Liver (tissue), 9 donors: Measurements from ENCODE around the gene SLC15A5. TPM values are rescaled to one million over a fixed set of nuclear protein-coding genes. Genes with fewer than 3 reads are reported as not detected.

Experiments used
- DNase-seq: peaks from one replicate; pipeline ENCODE4 v3.0.0-alpha.2; 2017; ENCODE audit warnings: low spot score
- H3K27ac ChIP-seq, 2 donors: one replicate each; pipeline ENCODE4 v1.7.0; 2013; ENCODE audit warnings: inconsistent platforms in 2 of 2, low read length in 2 of 2, control low read depth in 1 of 2, low read depth in 1 of 2, mild to moderate bottlenecking in 1 of 2
- H3K27me3 ChIP-seq, 4 donors: one replicate each; pipeline versions ENCODE4 v1.6.1 to v1.7.0; 2013; ENCODE audit warnings: low read length in 3 of 4, inconsistent platforms in 1 of 4, mild to moderate bottlenecking in 1 of 4, moderate library complexity in 1 of 4; ENCODE audit not compliant: control insufficient read depth in 4 of 4, insufficient read depth in 4 of 4
- H3K36me3 ChIP-seq, 4 donors: one replicate each; pipeline versions ENCODE4 v1.6.1 to v1.7.0; 2013; ENCODE audit warnings: low read length in 3 of 4, mild to moderate bottlenecking in 3 of 4, low read depth in 1 of 4, moderate library complexity in 1 of 4; ENCODE audit not compliant: control insufficient read depth in 4 of 4, insufficient read depth in 3 of 4
- H3K4me1 ChIP-seq, 4 donors: one replicate each; pipeline versions ENCODE4 v1.6.1 to v1.7.0; 2013; ENCODE audit warnings: low read length in 3 of 4, mild to moderate bottlenecking in 3 of 4, moderate library complexity in 1 of 4; ENCODE audit not compliant: control insufficient read depth in 4 of 4, insufficient read depth in 4 of 4
- H3K4me3 ChIP-seq, 3 donors: one replicate each; pipeline versions ENCODE4 v1.6.1 to v1.7.0; 2013; ENCODE audit warnings: low read length in 3 of 3, control low read depth in 1 of 3, low read depth in 1 of 3, mild to moderate bottlenecking in 1 of 3
- H3K9ac ChIP-seq, 2 donors: one replicate each; pipeline ENCODE4 v1.7.0; 2013; ENCODE audit warnings: low read length in 2 of 2, mild to moderate bottlenecking in 2 of 2, moderate library complexity in 2 of 2, control low read depth in 1 of 2, low read depth in 1 of 2
- H3K9me3 ChIP-seq, 4 donors: one replicate each; pipeline versions ENCODE4 v1.6.1 to v1.7.0; 2013; ENCODE audit warnings: low read length in 3 of 4; ENCODE audit not compliant: control insufficient read depth in 4 of 4
- EGR1 ChIP-seq, 2 donors: IDR thresholded peaks; 2 replicates each; pipeline ENCODE4 v1.6.1; 2016 to 2018; ENCODE audit warnings: antibody characterized with exemption in 2 of 2, low read depth in 2 of 2
- FOXA1 ChIP-seq: IDR thresholded peaks from 2 replicates; pipeline ENCODE4 v1.6.1; 2016; ENCODE audit warnings: antibody characterized with exemption
- FOXA2 ChIP-seq: IDR thresholded peaks from 2 replicates; pipeline ENCODE4 v1.6.1; 2016; ENCODE audit warnings: antibody characterized with exemption
- GABPA ChIP-seq, 2 donors: IDR thresholded peaks in 1 of 2; conservative IDR thresholded peaks in 1 of 2; 2 replicates each; pipeline ENCODE4 v1.6.1; 2016; ENCODE audit warnings: antibody characterized with exemption in 2 of 2, mild to moderate bottlenecking in 1 of 2, moderate library complexity in 1 of 2
- HNF4A ChIP-seq, 2 donors: conservative IDR thresholded peaks; 2 replicates each; pipeline ENCODE4 v1.6.1; 2016; ENCODE audit warnings: antibody characterized with exemption in 2 of 2, mild to moderate bottlenecking in 2 of 2
- HNF4G ChIP-seq: IDR thresholded peaks from 2 replicates; pipeline ENCODE4 v1.6.1; 2016; ENCODE audit warnings: antibody characterized with exemption
- NR2F2 ChIP-seq: IDR thresholded peaks from 2 replicates; pipeline ENCODE4 v1.6.1; 2016; ENCODE audit warnings: antibody characterized with exemption
- RAD21 ChIP-seq, 2 donors: IDR thresholded peaks; 2 replicates each; pipeline ENCODE4 v1.6.1; 2016; ENCODE audit warnings: antibody characterized with exemption in 2 of 2, mild to moderate bottlenecking in 2 of 2
- RXRA ChIP-seq, 2 donors: IDR thresholded peaks; 2 replicates each; pipeline ENCODE4 v1.6.1; 2017 to 2018; ENCODE audit warnings: antibody characterized with exemption in 2 of 2, mild to moderate bottlenecking in 1 of 2
- SP1 ChIP-seq: IDR thresholded peaks from 2 replicates; pipeline ENCODE4 v1.6.1; 2018; ENCODE audit warnings: antibody characterized with exemption, mild to moderate bottlenecking
- TAF1 ChIP-seq: conservative IDR thresholded peaks from 2 replicates; pipeline ENCODE4 v1.6.1; 2016; ENCODE audit warnings: antibody characterized with exemption, mild to moderate bottlenecking
- YY1 ChIP-seq: IDR thresholded peaks from 2 replicates; pipeline ENCODE4 v1.6.1; 2016; ENCODE audit warnings: antibody characterized with exemption, mild to moderate bottlenecking
- WGBS: extraction: QIAGEN DNeasy Blood & Tissue Kit; methylation state at CpG from one replicate; pipeline ENCODE4 v1.1.7; 2013; 5-methylcytosine and 5-hydroxymethylcytosine counted together
- polyA plus RNA-seq, 2 donors: library from polyadenylated mRNA; stranded (reverse) in 1 of 2; unstranded in 1 of 2; fragments of 200-250 nt in 1 of 2; fragments of >200 nt in 1 of 2; fragmentation: Nextera tagmentation in 1 of 2; extraction: Ambion mirVana in 1 of 2; gene quantifications; one replicate each; pipeline versions ENCODE4 v1.2.1 to v1.2.3, GENCODE V29; 2013 to 2015
- total RNA-seq, 2 donors: library from RNA; depleted of rRNA; stranded (reverse); fragments of >200 nt; gene quantifications; one replicate each; pipeline ENCODE4 v1.2.3, GENCODE V29; 2014
- TF ChIP-seq, protein P1 (sequence below): IDR thresholded peaks from 2 replicates; pipeline ENCODE4 v1.6.1; 2016; ENCODE audit warnings: antibody characterized with exemption
- TF ChIP-seq, protein P2 (sequence below): IDR thresholded peaks from 2 replicates; pipeline ENCODE4 v1.6.1; 2016; ENCODE audit warnings: antibody characterized with exemption
- TF ChIP-seq, protein P3 (sequence below): fragments of 150-350 bp; IDR thresholded peaks from 2 replicates; pipeline ENCODE4 v1.5.1; 2017; ENCODE audit warnings: improper control_type of control experiment, low read depth, low read length; ENCODE audit not compliant: missing input control
- TF ChIP-seq, protein P4 (sequence below): IDR thresholded peaks from 2 replicates; pipeline ENCODE4 v1.6.1; 2016; ENCODE audit warnings: antibody characterized with exemption
- TF ChIP-seq, protein P5 (sequence below): IDR thresholded peaks from 2 replicates; pipeline ENCODE4 v1.6.1; 2016; ENCODE audit warnings: antibody characterized with exemption, mild to moderate bottlenecking
- donor health status: healthy.
- donor health status: healthy.
- donor health status: healthy.
- donor health status: healthy.
- donor health status: healthy.

The SLC15A5 gene
- total and polyA plus RNA-seq, 4 donors: not detected

DNA sequence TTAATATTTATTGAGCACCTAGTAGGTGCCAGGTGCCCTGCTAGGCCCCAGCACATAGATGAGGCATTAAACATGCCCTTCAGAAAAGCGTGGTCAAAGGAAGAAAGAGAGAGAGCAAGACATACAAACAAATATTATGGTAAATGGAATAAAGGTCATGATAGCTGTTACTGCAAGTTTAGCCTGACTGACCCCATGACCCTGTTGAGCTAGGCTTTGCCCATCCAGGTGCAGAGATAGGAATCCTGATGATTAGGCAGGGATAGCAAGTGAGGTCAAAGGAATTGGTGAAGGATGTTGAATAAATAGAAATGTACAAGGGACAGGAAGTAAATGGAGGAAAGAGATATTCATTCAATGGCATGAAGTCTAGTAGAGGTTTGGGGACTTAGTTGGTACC, 33.4 kb upstream of the SLC15A5 start:
- TF ChIP-seq RXRA (IDR thresholded peaks at IDR 0.05): peak; percentile 29 to 54
- no peak for TF ChIP-seq HNF4G
- TF ChIP-seq HNF4A (conservative IDR thresholded peaks at IDR 0.05): peak in 1 of 2 donors; percentile 13
- DNase-seq: no peak
- H3K9ac ChIP-seq: no peak overlapping the region
- H3K4me3 ChIP-seq: no peak overlapping the region
- peaks cover 0 to 7% (median under 1%) of the 10 kb centered on the region in 4 donors for H3K9me3 ChIP-seq
- H3K36me3 ChIP-seq: no peaks in the 10 kb centered on the region
- no peaks in the 10 kb centered on the region for H3K27me3 ChIP-seq
- 43% methylated on average over 1 of the region's 1 CpG for WGBS
- H3K27ac ChIP-seq: no peak overlapping the region
- no peaks in the 10 kb centered on the region for H3K4me1 ChIP-seq

DNA sequence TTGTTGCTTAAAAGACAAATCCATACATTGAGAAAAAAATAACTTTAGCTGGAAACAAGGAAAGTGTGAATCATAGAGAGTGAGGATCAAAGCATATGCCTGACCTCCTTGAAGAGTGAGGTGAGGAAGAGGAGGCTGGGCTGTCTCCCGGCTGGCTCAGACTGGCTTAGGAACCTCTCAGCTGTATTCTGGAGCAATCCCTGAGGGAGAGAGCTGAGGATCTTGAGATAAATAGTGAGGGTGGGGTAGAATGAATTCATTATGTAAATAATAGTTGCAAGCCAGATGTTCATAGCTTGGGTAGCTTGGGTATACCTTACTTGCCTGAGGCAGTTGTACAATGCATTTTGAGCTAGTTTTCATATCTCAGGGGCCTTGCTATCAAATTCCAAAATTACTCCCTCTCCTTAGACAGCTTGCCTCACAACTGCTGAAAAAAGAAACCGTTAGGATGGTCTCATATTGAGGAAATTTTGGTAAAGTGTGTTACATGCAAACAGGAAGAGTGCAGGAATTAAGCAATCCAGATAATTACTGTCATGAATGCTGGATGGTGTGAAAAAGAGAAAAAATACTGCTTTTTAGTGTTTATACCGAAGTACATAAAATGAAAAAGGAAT, 30.5 kb upstream of the SLC15A5 start:
- no peak overlapping the region for H3K9ac ChIP-seq
- WGBS: 75% methylated on average over 3 of the region's 3 CpGs
- no peak overlapping the region for H3K27ac ChIP-seq
- H3K36me3 ChIP-seq: no peaks in the 10 kb centered on the region
- peaks cover 0 to 7% (median under 1%) of the 10 kb centered on the region in 4 donors for H3K9me3 ChIP-seq
- no peak overlapping the region for H3K4me3 ChIP-seq
- no peak for TF ChIP-seq TAF1
- no peak for TF ChIP-seq GABPA (IDR thresholded peaks at IDR 0.05 in 1 of 2, conservative IDR thresholded peaks at IDR 0.05 in 1 of 2)
- TF ChIP-seq, protein P1, sequence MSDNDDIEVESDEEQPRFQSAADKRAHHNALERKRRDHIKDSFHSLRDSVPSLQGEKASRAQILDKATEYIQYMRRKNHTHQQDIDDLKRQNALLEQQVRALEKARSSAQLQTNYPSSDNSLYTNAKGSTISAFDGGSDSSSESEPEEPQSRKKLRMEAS: no peak
- TF ChIP-seq, protein P2, sequence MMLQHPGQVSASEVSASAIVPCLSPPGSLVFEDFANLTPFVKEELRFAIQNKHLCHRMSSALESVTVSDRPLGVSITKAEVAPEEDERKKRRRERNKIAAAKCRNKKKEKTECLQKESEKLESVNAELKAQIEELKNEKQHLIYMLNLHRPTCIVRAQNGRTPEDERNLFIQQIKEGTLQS: no peak
- no peak for TF ChIP-seq YY1
- TF ChIP-seq, protein P3, sequence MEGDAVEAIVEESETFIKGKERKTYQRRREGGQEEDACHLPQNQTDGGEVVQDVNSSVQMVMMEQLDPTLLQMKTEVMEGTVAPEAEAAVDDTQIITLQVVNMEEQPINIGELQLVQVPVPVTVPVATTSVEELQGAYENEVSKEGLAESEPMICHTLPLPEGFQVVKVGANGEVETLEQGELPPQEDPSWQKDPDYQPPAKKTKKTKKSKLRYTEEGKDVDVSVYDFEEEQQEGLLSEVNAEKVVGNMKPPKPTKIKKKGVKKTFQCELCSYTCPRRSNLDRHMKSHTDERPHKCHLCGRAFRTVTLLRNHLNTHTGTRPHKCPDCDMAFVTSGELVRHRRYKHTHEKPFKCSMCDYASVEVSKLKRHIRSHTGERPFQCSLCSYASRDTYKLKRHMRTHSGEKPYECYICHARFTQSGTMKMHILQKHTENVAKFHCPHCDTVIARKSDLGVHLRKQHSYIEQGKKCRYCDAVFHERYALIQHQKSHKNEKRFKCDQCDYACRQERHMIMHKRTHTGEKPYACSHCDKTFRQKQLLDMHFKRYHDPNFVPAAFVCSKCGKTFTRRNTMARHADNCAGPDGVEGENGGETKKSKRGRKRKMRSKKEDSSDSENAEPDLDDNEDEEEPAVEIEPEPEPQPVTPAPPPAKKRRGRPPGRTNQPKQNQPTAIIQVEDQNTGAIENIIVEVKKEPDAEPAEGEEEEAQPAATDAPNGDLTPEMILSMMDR: no peak
- TF ChIP-seq FOXA2: no peak
- no peak for TF ChIP-seq RXRA (IDR thresholded peaks at IDR 0.05)
- no peak for TF ChIP-seq NR2F2
- TF ChIP-seq RAD21 (IDR thresholded peaks at IDR 0.05): no peak
- TF ChIP-seq, protein P4, sequence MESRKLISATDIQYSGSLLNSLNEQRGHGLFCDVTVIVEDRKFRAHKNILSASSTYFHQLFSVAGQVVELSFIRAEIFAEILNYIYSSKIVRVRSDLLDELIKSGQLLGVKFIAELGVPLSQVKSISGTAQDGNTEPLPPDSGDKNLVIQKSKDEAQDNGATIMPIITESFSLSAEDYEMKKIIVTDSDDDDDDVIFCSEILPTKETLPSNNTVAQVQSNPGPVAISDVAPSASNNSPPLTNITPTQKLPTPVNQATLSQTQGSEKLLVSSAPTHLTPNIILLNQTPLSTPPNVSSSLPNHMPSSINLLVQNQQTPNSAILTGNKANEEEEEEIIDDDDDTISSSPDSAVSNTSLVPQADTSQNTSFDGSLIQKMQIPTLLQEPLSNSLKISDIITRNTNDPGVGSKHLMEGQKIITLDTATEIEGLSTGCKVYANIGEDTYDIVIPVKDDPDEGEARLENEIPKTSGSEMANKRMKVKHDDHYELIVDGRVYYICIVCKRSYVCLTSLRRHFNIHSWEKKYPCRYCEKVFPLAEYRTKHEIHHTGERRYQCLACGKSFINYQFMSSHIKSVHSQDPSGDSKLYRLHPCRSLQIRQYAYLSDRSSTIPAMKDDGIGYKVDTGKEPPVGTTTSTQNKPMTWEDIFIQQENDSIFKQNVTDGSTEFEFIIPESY: no peak
- no peak for TF ChIP-seq SP1
- no peak for TF ChIP-seq FOXA1
- TF ChIP-seq, protein P5, sequence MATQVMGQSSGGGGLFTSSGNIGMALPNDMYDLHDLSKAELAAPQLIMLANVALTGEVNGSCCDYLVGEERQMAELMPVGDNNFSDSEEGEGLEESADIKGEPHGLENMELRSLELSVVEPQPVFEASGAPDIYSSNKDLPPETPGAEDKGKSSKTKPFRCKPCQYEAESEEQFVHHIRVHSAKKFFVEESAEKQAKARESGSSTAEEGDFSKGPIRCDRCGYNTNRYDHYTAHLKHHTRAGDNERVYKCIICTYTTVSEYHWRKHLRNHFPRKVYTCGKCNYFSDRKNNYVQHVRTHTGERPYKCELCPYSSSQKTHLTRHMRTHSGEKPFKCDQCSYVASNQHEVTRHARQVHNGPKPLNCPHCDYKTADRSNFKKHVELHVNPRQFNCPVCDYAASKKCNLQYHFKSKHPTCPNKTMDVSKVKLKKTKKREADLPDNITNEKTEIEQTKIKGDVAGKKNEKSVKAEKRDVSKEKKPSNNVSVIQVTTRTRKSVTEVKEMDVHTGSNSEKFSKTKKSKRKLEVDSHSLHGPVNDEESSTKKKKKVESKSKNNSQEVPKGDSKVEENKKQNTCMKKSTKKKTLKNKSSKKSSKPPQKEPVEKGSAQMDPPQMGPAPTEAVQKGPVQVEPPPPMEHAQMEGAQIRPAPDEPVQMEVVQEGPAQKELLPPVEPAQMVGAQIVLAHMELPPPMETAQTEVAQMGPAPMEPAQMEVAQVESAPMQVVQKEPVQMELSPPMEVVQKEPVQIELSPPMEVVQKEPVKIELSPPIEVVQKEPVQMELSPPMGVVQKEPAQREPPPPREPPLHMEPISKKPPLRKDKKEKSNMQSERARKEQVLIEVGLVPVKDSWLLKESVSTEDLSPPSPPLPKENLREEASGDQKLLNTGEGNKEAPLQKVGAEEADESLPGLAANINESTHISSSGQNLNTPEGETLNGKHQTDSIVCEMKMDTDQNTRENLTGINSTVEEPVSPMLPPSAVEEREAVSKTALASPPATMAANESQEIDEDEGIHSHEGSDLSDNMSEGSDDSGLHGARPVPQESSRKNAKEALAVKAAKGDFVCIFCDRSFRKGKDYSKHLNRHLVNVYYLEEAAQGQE: no peak
- TF ChIP-seq HNF4A (conservative IDR thresholded peaks at IDR 0.05): no peak
- no peak for TF ChIP-seq EGR1 (IDR thresholded peaks at IDR 0.05; ENCODE audit: low read depth in 2 of 2)
- H3K27me3 ChIP-seq: no peaks in the 10 kb centered on the region
- no peaks in the 10 kb centered on the region for H3K4me1 ChIP-seq
- DNase-seq: no peak
